Stimulated activated CD8-positive, alpha-beta memory T cell treated with anti-CD3 and anti-CD28 coated beads, Interleukin-15, amount 100 ng/mL, for 4 hours (primary cell): Measurements from ENCODE around the gene CDS2.

Source experiments
- DNase-seq, 2 donors: peaks; one replicate each; pipeline ENCODE4 v3.0.0-alpha.2; 2020; ENCODE audit warnings: low read depth in 2 of 2

The CDS2 gene

GRCh38 chr20:5211803-5212714, 85.3 kb downstream of the CDS2 start:
- no peak for DNase-seq

GRCh38 chr20:5212907-5213487, 86.2 kb downstream of the CDS2 start:
- DNase-seq: no peak

- no peak for DNase-seq
Measured at GRCh38 chr20:5214826-5215225, 88.0 kb downstream of the CDS2 start.

- no peak for DNase-seq
Measured at GRCh38 chr20:5215672-5216304, 89.0 kb downstream of the CDS2 start.

- DNase-seq: no peak
Measured at GRCh38 chr20:5216663-5217062, 89.9 kb downstream of the CDS2 start.

GRCh38 chr20:5217616-5218015, 90.8 kb downstream of the CDS2 start:
- no peak for DNase-seq

- DNase-seq: no peak
Measured at GRCh38 chr20:5220321-5221060, 93.7 kb downstream of the CDS2 start.

GRCh38 chr20:5221061-5221430, 94.2 kb downstream of the CDS2 start:
- no peak for DNase-seq

GRCh38 chr20:5222919-5223634, 96.3 kb downstream of the CDS2 start:
- DNase-seq: peak in 1 of 2 donors; percentile 26

- DNase-seq: no peak
Measured at GRCh38 chr20:5230544-5230943, 103.7 kb downstream of the CDS2 start.

GRCh38 chr20:5234158-5234557, 107.3 kb downstream of the CDS2 start:
- no peak for DNase-seq

- DNase-seq: no peak
Measured at GRCh38 chr20:5234978-5235377, 108.2 kb downstream of the CDS2 start.
